ENCODE measurements around the gene CCNL2.

Gene CCNL2

DNA sequence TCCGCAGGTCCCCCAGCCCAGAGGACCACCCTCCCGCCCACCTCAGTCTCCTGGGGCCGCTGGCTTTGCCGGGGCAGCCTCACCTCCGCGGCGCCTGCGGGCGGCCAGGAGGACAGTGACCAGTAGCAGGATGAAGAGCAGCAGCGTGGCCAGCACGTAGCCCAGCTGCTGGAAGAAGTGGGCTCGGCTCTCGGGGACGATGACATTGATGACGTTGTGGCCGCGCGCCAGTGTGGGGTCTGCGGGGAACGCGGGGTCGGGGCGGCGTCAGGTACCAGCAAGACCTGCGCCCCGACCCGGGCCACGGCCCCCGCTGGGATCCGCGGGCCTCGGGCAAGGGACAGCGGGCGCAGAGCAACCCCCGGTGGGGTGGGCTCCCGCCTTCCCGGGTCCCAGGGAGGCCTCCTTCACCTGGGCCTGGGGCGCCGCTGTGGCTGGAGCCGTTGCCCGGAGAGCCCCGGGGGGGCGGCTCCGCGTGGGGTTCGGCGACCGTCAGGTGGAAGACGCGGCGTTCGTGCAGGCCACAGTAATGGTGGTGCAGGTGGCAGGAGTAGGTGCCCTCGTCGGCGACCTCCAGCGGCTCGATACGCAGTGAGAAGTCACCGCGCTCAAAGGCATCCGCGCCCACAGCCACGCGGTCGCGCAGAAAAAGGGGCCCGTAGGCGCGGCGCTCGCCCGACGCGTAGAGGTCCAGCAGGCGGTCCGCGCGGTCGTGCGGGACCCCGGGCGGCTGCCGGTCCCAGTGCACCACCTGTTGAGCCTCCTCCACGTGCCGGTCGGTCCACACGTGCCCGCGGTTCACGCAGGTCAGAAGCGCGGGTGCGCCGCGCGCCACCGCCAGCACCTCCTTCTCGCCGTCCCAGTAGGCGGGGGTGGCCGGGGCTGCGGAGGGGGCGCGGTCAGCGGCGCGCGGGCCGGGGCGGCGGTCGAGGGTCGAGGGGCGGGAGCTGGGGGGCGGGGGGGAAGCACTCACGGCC is 44.6 kb downstream of the CCNL2 start:
- peak; percentile 57 for DNase-seq

DNA sequence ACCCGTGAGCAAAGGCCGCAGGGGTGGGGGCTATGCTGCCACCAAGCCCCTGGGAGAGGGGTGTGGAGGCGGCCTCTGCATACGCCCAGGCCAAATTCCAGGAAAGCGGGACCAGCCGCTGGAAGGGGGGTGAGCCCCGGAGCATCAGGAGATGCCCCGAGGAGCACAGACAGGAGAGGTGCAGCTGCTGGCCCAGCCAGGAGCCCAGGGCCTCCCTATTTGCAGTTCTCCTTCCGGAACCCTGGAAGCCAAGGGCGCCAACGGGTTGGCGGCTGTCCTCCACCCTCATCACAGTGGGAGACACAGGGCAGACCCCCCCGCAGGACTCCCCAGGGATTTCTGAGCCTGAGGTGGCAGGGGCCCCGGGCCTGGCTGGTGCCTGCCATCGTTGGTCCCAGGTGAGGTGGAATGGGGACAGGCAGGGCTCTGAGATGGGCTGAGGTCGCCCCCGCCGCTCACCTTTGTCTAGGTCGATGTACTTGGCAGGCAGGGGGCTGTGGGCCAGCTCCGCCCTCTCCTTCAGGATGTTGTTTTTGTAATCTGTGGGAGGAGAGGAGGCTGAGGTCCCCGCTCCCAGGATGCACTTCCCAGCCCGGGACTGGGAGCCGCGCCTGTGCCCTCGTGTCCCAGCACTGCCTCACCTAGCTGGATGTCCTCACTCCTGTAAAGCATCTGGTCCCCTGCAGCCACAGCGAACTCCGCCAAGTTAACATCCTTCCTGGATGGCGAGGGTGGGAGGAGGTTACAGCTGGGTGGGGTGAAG is 45.6 kb downstream of the CCNL2 start:
- DNase-seq, result no peak

DNA sequence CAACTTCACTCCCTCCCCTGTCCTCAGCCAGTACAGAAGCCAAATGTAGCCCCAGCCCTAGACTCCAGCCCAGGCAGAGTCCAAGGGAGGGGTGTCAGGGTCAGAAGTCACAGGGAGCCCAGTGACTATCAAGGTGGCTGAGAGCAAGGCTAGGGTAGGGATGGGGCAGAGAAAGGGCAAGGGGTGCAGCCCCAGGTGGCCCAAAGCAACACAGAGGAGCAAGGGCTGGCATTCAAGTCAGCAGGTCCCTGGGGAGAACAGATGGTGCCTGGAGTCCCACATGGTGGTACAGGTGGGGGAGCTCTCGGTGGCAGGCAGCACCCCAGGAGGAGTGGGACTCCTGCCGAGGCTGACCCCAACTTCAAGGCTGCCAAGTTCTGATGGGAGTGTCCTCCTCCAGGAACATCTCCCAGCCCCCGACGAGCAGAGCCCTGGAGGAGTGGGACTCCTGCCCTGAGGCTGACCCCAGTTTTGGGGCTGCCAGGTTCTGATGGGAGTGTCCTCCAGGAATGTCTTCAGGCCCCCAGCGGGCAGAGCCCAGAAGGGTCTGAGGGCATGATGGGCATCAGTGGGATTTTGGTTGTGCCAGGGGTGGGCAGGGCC is 46.2 kb downstream of the CCNL2 start:
- DNase-seq, result no peak

DNA sequence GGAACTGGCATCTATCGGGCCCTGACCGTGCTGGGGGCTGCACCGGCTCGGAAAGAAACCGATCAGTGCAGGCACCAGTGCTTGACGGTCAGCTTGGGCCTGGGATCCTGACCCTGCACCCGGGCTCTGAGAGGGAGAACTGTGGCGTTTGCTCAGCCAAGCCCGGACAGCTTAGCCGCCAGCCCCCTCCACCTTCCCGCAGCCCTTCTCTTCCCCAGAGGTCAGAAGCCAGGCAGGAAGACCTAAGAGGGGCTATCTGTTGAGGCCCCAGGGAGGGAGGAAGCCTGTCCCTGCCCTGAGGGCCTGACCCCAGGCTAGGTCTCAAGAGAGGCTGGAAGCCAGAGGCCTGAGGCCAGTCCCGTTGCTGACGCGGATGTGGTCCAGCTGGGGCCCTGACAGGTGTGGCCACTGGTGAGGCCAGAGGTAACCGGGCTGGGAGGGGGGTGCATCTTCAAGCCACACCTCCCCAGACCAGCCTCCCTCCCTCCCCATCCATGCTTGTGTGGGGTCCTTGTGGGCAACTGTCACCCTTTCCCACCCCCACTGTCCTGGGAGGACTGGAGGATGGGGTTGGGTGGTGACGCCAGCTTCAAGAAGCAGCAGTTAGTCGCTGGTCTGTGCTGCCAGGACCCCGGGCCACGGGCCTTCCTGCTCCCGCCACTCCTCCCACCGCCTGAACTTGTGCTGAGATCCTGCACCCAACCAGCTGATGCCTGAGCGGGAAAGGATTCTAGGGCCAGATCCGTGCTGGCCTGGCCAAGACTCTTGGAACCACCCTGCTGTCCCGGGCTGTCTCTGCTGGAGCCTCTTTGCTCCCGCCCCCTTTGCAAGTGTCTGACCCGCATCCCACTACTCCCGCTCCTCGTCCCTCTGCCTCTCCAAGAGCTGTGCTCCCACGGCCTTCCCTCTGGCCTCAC is 47.4 kb downstream of the CCNL2 start:
- DNase-seq, result no peak

DNA sequence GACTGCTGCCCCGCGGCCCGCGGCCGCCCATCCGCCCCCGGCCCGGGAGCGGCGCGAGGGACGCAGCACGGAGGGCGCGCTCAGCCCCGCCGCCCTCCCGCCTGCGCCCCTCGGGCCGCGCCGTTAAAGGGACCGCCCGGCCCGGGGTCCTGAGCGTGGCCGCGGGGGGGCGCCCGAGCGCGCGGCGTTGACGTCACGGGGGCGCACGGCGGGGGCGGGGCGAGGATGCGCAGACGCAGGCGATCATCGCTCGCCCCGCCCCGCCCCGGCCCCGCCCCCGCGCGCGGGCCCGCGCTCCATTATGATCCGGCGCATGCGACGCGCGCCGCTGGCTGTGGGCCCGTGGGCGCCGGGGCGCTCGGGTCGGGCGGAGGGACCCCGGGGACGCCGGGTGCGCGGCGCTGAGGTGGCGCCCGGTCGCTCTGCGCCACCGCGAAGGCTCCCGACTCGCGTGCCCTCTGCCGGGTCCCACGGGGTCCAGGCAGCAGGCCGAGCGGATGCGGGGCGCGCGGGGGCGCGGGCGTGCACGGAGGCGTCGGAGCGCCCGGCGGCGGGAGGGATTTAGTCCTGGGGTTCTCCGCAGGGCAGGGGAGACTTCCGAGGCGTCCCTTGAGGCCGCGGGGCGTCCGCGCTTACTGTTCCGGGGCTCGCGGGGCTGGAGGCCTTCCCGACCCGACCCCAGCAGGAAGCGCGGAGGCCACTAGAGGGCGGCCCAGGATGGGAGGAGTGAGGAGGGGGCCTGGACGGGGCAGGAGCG is 49.7 kb downstream of the CCNL2 start, which contains the start of gene DVL1:
TSS of gene DVL1 (minus strand) at position 163 of the 757 bp plus-strand sequence. CDS start 353 bp downstream, outside the sequence.
- DNase-seq, result peak; percentile 78

DNA sequence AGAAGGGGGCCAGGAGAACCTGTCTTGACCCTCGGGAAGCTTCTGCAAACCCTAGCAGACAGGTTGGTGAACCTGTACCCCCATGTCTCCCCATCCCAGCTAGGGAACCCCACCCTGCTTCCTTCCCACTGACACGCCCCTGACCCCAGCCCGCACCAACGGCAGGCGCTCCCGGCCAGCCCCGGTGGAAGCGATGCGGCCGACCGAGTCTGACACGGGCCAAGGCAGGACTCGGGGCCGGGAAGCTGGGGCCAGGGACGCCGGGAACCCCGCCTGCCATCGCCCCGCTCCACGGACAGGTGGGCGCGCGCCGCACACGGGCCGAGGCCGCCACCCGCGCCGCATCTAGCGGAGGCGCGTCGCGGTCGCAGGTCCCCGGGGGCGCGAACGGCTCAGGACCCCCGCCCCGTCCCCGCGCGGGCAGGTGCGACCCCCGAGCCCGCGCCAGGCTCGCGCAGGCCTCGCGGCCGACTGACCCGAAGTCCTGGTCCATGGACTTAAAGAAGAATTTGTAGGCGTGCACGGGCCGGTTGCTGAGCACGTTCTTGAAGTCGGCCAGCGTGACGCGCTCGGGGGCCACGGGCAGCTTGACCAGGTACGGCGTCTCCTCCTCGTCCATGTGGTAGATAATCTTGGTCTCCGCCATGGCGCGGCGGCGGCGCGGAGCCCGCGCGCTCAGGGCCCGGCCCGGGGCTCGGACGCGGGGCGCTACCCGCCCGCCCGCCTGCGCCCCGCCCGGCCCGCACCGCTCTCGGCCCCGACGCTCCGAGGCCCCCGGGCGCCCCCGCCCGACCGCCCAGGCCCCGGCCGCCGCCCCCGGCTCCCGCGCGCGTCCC is 50.5 kb downstream of the CCNL2 start:
- no peak for DNase-seq

DNA sequence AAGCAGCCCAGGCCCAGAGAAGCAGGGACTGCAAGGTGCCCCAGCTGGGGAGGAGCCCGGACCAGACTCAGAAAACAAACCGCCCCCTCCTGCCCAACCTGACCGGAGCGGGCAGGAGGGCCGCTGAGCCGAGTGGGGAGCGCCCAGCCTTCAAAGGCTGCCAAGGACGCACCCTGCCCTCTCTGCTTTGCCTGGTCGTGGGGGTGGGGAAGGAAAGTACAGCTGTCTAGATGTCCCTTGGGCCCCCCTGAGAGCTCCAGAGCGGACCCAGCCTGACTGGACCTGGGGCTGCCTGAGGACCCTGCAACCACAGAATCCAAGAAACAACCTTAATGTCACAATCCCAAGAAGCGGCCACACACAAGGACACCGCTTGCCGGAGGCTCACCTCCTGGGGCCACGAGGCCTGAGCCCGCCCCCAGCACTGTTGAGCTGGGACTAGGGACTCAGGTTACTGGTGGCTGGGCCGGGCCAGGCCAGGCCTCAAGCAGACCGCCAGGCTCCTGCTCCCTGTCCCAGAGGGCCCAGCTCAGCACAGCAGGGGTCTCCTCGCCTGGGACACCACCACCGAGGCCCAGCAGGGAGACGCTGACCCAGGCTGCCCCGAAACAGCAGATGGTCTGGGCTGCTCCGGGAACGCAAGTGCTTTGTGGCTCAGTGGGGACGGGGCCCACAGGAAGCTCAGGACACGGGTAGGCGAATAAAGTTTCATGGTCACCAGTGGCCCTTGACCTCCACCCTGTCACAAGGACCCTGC is 51.3 kb downstream of the CCNL2 start:
- DNase-seq, result no peak

DNA sequence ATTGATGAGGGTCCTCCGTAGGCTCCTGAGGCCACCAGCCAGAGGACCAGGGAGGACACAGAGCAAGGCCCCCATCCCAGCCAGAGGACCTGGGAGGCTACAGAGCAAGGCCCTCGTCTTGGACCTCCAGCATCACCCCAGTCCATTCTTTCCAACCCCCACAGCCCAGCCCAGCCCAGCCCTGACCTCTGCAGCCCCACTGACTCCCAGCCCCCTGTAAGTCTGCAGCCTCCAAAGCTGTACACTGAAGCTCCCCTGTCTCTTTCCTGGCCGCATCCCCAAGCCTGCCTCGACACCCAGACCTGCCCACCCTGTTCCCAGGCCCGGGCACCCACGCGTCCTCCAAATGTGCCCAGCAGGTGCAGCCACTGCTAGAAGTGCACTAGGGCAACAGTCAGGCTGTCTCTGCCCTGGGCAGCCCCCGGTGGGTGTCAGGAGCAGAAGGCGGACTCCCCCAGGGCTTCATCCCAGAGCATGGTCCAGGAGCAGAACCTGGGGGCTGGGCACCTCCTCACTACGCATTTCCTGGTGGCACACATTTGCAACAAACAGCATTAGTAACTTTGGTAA is 52.0 kb downstream of the CCNL2 start:
- no peak for DNase-seq

DNA sequence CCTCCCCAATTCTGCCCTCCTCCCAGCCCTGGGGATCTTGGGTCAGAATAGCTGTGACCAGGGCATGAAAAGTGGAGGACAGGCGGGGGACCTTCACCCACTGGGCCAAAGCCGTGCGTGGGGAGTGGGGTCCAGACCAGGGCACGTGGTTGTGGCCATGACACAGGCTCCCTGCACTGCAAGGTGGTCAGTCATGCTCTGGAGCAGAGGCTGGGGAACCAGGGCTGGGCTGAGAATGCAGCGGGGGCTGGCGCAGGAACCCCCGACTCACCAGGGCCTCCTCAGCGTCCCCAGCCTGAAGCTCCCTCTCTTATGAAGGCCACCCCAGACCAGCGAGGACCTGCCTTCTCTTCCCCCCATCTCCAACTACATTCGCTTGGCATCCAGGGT is 52.6 kb downstream of the CCNL2 start:
- no peak for DNase-seq

DNA sequence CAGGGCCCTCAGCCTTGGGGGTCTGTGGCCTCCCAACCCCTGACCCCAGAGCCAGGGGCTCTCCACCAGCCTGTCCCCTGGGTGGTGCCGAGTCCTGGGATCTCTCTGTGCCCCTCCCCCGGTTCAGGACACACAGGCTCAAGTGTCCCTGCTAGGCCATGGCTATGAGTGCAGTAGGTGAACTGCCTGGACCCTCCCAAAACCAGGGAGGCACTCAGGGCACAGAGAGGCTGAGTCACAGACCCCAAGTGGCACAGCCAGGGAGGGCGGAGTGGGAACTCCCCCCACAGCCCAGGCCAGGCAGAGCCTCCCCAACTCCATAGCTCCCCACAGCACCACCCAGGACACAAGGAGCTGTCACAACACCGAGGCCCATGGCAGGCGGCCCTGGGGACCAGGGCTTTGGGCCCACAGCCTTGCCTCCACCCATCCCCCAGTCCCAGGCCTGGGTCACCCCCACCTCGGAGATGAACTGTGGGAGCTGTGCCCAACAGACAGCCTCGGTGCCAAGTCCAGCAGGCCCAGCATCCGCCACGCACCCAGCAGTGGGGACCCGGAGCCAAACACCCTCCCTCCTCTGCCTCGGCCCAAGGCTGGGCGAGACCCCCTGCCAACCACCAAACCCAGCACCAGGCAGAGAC is 53.2 kb downstream of the CCNL2 start:
- no peak for DNase-seq

DNA sequence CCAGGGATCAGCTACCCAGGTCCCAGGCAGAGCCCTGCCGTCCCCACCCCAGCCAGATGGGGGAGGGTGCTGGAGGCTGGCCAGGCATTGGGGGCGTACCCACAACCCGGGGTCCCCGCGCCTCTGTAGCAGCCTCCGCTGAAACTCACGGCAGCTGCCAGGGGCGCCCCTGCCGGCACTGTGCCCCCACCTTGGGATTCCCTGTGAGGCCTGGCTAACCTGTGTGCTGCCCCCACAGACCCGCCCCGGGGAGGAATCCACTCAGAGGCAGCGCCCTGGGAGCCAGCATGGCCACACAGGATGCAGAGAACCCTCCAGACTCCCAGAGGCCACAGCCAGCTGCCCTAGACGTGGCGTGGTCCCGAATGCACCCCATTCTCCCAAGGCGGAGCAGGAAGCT is 53.8 kb downstream of the CCNL2 start:
- DNase-seq, result no peak

DNA sequence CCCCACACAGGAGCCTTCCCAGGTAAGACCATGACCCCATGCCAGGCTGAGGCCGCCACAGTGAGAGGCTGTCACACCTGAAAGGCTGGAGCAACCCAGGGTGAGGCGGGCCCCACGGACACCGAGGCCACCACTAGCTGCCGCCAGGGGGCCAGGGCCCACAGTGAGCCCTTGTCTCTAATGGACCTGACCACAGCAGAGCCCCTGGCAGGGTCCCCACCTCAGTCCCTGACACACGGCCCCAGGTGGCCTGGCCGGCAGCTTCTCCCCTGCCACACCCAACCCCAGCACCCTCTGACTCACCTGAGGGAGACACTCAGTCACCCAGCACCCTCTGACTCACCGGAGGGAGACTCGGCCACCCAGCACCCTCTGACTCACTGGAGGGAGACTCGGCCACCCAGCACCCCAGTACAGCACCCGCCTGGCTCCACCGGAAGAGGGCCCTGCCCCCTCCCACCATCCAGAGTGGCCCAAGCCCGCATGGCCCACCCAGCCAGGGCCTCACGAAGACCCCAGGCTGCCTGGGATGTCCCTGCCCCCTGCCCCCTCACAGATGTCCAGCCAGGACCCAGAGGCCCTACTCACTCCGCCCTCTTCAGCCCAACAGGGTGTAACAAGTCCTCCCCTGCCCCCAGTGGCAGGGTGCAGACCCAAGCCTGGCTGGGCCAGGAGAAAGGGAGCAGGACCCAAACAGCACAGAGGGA is 54.3 kb downstream of the CCNL2 start:
- peak; percentile 39 for DNase-seq

DNA sequence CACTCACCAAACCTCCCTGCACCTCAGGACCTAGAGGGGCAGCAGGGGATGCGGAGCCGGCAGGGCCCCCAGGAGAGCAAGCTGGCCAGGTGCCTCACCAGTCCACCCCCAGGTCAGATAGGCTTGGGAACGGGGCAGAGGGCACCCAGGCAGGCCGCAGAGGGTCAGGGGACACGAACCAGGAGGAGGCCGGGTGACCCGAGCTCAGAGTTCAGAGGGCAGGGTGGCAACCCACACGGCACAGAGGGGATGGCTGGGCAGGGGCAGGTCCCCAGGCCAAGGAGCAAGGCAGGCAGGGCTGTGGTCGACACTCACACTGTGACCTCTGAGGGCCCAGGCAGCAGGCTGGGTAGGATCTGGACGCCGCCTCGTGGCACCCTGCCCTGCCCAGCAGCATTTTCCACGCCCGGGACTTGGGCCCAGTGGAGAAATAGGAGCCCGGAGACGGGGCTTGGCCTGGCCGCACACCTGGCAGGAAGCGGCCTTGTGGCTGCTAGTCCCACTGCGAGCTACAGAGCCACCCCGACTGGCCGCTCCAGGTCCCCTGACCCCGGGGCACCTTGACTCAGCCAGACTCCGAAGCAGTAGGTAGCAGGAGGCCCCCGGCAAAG is 55.2 kb downstream of the CCNL2 start:
- DNase-seq, result no peak

DNA sequence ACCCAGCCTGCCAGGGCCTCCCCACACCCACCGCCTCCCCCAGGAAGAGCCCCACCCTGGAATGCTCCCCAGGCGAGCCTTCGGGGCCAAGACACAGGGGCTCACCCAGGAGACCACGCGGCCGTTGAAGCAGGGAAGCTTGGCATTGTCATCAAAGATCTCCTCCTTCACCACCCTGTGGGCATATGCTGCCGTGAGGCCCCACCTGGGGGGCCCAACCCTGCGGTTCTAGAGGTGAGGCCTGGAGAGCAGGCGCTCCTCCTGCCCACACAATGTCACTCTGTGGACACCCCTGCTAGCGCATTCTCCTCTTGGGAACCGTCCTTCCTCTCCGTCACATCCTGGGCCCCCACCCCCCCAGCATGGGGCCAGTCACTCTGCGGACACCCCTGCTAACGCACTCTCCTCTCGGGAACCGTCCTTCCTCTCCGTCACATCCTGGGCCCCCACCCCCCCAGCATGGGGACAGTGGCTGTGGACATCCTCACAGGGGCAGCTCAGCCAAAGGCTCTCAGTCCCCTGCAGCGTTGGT is 56.5 kb downstream of the CCNL2 start:
- DNase-seq, result no peak

DNA sequence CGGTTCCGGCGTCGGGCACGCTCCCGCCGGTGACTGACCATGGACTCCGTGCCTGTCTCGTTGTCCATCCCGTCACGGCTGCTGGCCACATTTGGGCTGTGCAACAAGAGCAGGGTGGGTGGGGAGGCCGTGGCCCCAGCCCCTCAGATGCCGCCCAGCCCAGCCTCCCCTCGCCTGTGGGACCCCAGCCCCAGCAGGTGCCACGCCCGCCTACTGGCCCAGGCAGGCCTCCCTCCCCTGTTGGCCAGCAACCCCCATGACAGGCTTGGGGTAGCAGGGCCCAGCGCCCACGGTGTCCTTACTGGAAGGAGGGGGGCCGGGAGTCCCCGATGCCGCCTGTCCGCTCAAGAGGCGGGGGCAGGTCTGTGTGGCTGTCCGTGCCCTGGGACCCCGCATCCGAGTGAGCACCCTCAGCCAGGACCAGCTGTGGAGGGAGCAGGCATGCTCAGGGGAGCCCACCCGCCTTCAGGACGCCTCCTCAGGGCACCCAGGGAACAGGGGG is 57.0 kb downstream of the CCNL2 start:
- DNase-seq, result no peak

DNA sequence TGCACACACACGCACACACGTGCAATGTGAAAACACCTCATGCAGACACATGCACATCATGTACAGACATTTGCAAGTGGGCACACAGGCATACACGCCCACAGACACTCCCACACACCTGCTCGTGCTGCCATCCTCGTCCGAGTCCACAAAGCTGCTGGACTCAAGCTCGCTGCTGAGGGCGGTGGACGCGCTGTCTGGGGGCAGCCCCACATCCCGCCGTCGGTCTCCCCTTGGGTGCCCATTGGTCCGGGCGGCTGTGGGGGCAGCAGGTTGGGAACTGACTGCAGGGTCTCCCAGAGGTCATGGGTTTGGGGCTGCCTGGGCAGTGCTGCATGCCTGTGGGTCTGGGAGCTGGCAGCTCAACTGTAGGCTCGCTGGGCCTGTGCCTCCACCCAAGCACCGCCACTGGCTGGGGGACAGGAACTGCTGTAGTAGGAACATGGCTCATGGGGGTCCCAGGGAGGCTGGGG is 57.5 kb downstream of the CCNL2 start:
- DNase-seq, result no peak

Data from activated T-cell treated with anti-CD3 and anti-CD28 coated beads, Interleukin-2, amount 50 U/mL, for 1 hour (primary cell).